Activated T-helper 1 cell treated with anti-CD3 and anti-CD28 coated beads, Interleukin-12 subunit alpha, Interleukin-12 subunit beta, Interleukin-2, Interleukin-4 antibody, amounts not matched to agents 30 ng/mL and 10 ng/mL and 1 ng/mL, durations not matched to agents 14 hours and 24 hours and 36 hours (primary cell): ENCODE results near the gene NGEF. TPM values are rescaled to one million over a fixed set of nuclear protein-coding genes. Genes with fewer than 3 reads are reported as not detected.
"Not testable (repeated sequence)": the region's sequence is repeated elsewhere in the genome, so short reads cannot be mapped to it uniquely, and the experiment has no call there.

Experiments
- DNase-seq: peaks from one replicate; pipeline ENCODE4 v3.0.0; 2021; ENCODE audit warnings: low spot score
- H3K27ac Mint-ChIP-seq: one replicate; pipeline ENCODE4 v1.8.0; 2021; ENCODE audit warnings: mild to moderate bottlenecking, mixed read lengths
- H3K27me3 Mint-ChIP-seq: one replicate; pipeline ENCODE4 v1.8.0; 2022; ENCODE audit warnings: mild to moderate bottlenecking, moderate library complexity, mixed read lengths; ENCODE audit not compliant: insufficient read depth
- H3K36me3 Mint-ChIP-seq: one replicate; pipeline ENCODE4 v1.8.0; 2021; ENCODE audit warnings: low read depth, mixed read lengths
- H3K4me1 Mint-ChIP-seq: one replicate; pipeline ENCODE4 v1.8.0; 2021; ENCODE audit warnings: low read depth, mixed read lengths
- H3K4me3 Mint-ChIP-seq: one replicate; pipeline ENCODE4 v1.8.0; 2021; ENCODE audit warnings: mild to moderate bottlenecking, moderate library complexity, mixed read lengths
- H3K9me3 Mint-ChIP-seq: one replicate; pipeline ENCODE4 v1.8.0; 2021; ENCODE audit warnings: mixed read lengths
- intact Hi-C: fragments of 100-400 bp; cut with micrococcal nuclease; formaldehyde crosslinking; loops from one replicate; pipeline ENCODE4 v1.15.1; 2024
- total RNA-seq: library from RNA; stranded (reverse); gene quantifications from 2 replicates; pipeline ENCODE4 v1.2.3, GENCODE V29; 2022

Gene NGEF
- total RNA-seq, 1 donor from 2014 or later: 0.21 TPM

GRCh38 chr2:233052517-233052916 is 39.5 kb upstream of the NGEF start:
- Mint-ChIP-seq H3K27me3 (peaks cover 30% of the 10 kb centered on the region), H3K4me1 (peaks cover 10% of the 10 kb centered on the region)
- DNase-seq, intact Hi-C loops, H3K36me3 Mint-ChIP-seq, H3K4me3 Mint-ChIP-seq, H3K9me3 Mint-ChIP-seq, H3K27ac Mint-ChIP-seq: not testable (repeated sequence)

- intact Hi-C loops: no loop called here
- Mint-ChIP-seq H3K4me3 (no peak overlapping the region), H3K36me3 (no peaks in the 10 kb centered on the region), H3K27ac (no peak overlapping the region), H3K4me1 (peaks cover 10% of the 10 kb centered on the region), H3K27me3 (peaks cover 35% of the 10 kb centered on the region), H3K9me3 (no peaks in the 10 kb centered on the region)
- DNase-seq: no peak
These were observed 38.4 kb upstream of the NGEF start for GRCh38 chr2:233051241-233052149.

- H3K27me3 Mint-ChIP-seq: peaks cover 33% of the 10 kb centered on the region
- H3K27ac Mint-ChIP-seq: no peak overlapping the region
- DNase-seq: no peak
- no peaks in the 10 kb centered on the region for H3K36me3 Mint-ChIP-seq
- intact Hi-C loops: no loop called here
- peaks cover 7% of the 10 kb centered on the region for H3K4me1 Mint-ChIP-seq
- H3K9me3 Mint-ChIP-seq: no peaks in the 10 kb centered on the region
- H3K4me3 Mint-ChIP-seq: no peak overlapping the region
These were observed 36.2 kb upstream of the NGEF start for GRCh38 chr2:233049194-233049761.

- Mint-ChIP-seq H3K27ac (no peak overlapping the region), H3K36me3 (no peaks in the 10 kb centered on the region), H3K27me3 (peaks cover 28% of the 10 kb centered on the region), H3K9me3 (no peaks in the 10 kb centered on the region), H3K4me3 (no peak overlapping the region), H3K4me1 (peaks cover under 1% of the 10 kb centered on the region)
- intact Hi-C loops: no loop called here
- DNase-seq: no peak
These were observed 35.6 kb upstream of the NGEF start for GRCh38 chr2:233048569-233049193.

- H3K4me1 Mint-ChIP-seq: no peaks in the 10 kb centered on the region
- DNase-seq: no peak
These were observed 34.6 kb upstream of the NGEF start for GRCh38 chr2:233047667-233048066.

GRCh38 chr2:233047206-233047605 is 34.1 kb upstream of the NGEF start:
- intact Hi-C loops: no loop called here
- Mint-ChIP-seq H3K27ac (no peak overlapping the region), H3K4me1 (no peaks in the 10 kb centered on the region), H3K27me3 (peaks cover 21% of the 10 kb centered on the region), H3K4me3 (no peak overlapping the region), H3K9me3 (no peaks in the 10 kb centered on the region), H3K36me3 (no peaks in the 10 kb centered on the region)
- DNase-seq: no peak

More at GRCh38 chr2:233047667-233048066, 34.6 kb upstream of the NGEF start:
- intact Hi-C loops: no loop called here
- Mint-ChIP-seq H3K9me3 (no peaks in the 10 kb centered on the region), H3K27me3 (peaks cover 23% of the 10 kb centered on the region), H3K36me3 (no peaks in the 10 kb centered on the region), H3K4me3 (no peak overlapping the region), H3K27ac (no peak overlapping the region)

GRCh38 chr2:233044974-233045605 is 32.0 kb upstream of the NGEF start:
- no peak for DNase-seq
- no peak overlapping the region for H3K4me3 Mint-ChIP-seq
- intact Hi-C loops: no loop called here
- no peak overlapping the region for H3K27ac Mint-ChIP-seq
- H3K9me3 Mint-ChIP-seq: no peaks in the 10 kb centered on the region
- H3K36me3 Mint-ChIP-seq: no peaks in the 10 kb centered on the region
- H3K4me1 Mint-ChIP-seq: no peaks in the 10 kb centered on the region
- H3K27me3 Mint-ChIP-seq: peaks cover 20% of the 10 kb centered on the region

- Mint-ChIP-seq H3K9me3 (no peaks in the 10 kb centered on the region), H3K4me1 (no peaks in the 10 kb centered on the region), H3K27me3 (peaks cover 19% of the 10 kb centered on the region), H3K36me3 (no peaks in the 10 kb centered on the region), H3K4me3 (no peak overlapping the region), H3K27ac (no peak overlapping the region)
- DNase-seq: no peak
- intact Hi-C loops: no loop called here
These were observed 29.5 kb upstream of the NGEF start for GRCh38 chr2:233042549-233042948.

- H3K27me3 Mint-ChIP-seq: peaks cover 14% of the 10 kb centered on the region
- DNase-seq: no peak
- no peaks in the 10 kb centered on the region for H3K4me1 Mint-ChIP-seq
- H3K36me3 Mint-ChIP-seq: no peaks in the 10 kb centered on the region
- H3K27ac Mint-ChIP-seq: no peak overlapping the region
- intact Hi-C loops: no loop called here
- no peak overlapping the region for H3K4me3 Mint-ChIP-seq
- no peaks in the 10 kb centered on the region for H3K9me3 Mint-ChIP-seq
These were observed 28.8 kb upstream of the NGEF start for GRCh38 chr2:233041722-233042323.

- Mint-ChIP-seq H3K9me3 (no peaks in the 10 kb centered on the region), H3K36me3 (no peaks in the 10 kb centered on the region), H3K27ac (no peak overlapping the region), H3K4me1 (no peaks in the 10 kb centered on the region), H3K27me3 (peaks cover 12% of the 10 kb centered on the region), H3K4me3 (no peak overlapping the region)
- intact Hi-C loops: no loop called here
- DNase-seq: no peak
These were observed 27.5 kb upstream of the NGEF start for GRCh38 chr2:233040571-233040970.

GRCh38 chr2:233039846-233040530 is 26.9 kb upstream of the NGEF start:
- H3K27ac Mint-ChIP-seq: no peak overlapping the region
- H3K4me1 Mint-ChIP-seq: no peaks in the 10 kb centered on the region
- no peak overlapping the region for H3K4me3 Mint-ChIP-seq
- no peak for DNase-seq
- H3K36me3 Mint-ChIP-seq: no peaks in the 10 kb centered on the region
- H3K27me3 Mint-ChIP-seq: peaks cover 12% of the 10 kb centered on the region
- intact Hi-C loops: no loop called here
- no peaks in the 10 kb centered on the region for H3K9me3 Mint-ChIP-seq

GRCh38 chr2:233039212-233039845 is 26.3 kb upstream of the NGEF start:
- no peaks in the 10 kb centered on the region for H3K4me1 Mint-ChIP-seq
- intact Hi-C loops: no loop called here
- no peak overlapping the region for H3K4me3 Mint-ChIP-seq
- H3K36me3 Mint-ChIP-seq: no peaks in the 10 kb centered on the region
- H3K27ac Mint-ChIP-seq: no peak overlapping the region
- H3K27me3 Mint-ChIP-seq: peaks cover 12% of the 10 kb centered on the region
- DNase-seq: no peak
- H3K9me3 Mint-ChIP-seq: no peaks in the 10 kb centered on the region
